GM18951 (cell line): ENCODE measurements around the gene CFAP73.

Experiments used
- POLR2A ChIP-seq: IDR thresholded peaks from 4 replicates; pipeline ENCODE4 v1.6.1; 2011; ENCODE audit warnings: mild to moderate bottlenecking; ENCODE audit not compliant: insufficient read length, insufficient read depth; ENCODE audit errors: extremely low read depth
- in situ Hi-C: fragments of 300-500 bp; cut with MboI; formaldehyde crosslinking; loops from one replicate; pipeline ENCODE4 v1.12.0; 2022; ENCODE audit warnings: low sequenced_read_pairs, mixed read lengths, inconsistent platforms; ENCODE audit not compliant: unreplicated experiment

The CFAP73 gene

DNA sequence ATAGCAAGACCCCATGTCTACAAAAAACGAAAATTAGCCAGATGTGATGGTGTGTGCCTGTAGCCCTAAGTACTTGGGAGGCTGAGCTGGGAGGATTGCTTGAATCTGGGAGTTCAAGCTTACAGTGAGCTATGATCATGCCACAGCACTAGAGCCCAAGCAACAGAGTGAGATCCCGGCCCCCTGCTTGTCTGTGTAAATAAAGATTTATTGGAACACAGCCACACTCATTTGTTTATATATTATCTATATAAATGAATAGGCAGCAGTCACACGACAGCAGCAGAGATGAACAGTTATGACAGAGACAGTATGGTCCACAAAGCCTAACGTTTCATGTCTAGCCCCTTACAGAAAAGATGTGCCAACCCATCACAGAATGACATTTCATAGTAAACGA lies 20.9 kb downstream of the CFAP73 start:
- TF ChIP-seq POLR2A, result no peak
- in situ Hi-C loops, result no loop called here

DNA sequence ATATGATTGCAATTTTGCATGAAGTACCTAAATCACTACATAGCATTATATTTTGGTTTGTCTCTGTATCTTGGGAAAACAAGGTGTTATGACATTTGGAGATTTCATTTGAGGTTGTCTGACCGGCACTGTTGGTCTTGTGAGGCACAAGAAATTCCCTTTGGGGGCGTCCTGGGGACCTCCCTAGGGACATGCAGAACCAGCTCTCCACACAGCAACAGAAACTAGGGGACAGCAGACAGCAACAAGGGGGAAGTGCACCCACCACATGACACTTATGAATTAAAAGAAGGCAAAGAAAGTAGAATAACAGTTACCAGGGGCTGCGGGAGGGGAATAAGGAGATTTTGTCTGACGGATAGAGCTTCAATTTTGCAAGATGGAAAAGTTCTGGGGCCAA lies 21.4 kb downstream of the CFAP73 start:
- in situ Hi-C loops, result no loop called here
- TF ChIP-seq POLR2A, result no peak

DNA sequence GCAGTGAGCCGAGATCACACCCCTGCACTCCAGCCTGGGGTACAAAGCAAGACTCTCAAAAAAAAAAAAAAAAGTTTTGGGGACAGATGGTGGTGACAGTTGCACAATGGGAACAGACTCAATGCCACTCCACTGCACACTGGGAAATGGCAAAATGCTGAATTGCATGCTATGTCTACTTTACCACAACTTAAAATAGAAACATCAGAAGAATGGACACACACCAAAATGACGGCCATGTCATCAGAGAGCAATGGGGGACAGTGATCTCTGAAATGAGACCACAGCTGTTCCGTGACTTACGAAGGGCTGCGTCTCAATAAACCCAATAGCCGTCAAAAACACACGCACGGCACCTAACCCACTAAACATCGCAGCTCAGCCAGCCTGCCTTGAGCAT lies 22.0 kb downstream of the CFAP73 start:
- no peak for TF ChIP-seq POLR2A
- in situ Hi-C loops, result no loop called here

DNA sequence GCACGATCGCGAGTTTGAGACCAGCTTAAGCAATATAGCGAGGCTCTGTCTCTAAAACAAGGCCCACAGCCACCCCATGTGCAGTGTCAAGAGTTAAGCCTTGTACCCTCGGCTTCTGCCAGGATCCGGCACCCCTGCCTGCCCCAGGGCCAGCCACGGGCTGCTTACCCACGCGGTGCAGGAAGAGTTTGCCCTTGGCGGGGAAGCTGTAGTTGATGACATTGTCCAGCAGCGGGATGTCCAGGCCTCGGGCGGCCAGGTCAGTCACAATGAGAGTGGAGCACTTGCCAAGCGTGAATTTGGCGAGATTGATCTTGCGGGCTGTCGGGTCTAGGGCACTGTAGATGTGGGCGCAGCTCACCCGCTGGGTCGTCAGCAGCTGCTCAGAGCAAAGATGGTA lies 22.7 kb downstream of the CFAP73 start:
- no peak for TF ChIP-seq POLR2A
- in situ Hi-C loops, result no loop called here

DNA sequence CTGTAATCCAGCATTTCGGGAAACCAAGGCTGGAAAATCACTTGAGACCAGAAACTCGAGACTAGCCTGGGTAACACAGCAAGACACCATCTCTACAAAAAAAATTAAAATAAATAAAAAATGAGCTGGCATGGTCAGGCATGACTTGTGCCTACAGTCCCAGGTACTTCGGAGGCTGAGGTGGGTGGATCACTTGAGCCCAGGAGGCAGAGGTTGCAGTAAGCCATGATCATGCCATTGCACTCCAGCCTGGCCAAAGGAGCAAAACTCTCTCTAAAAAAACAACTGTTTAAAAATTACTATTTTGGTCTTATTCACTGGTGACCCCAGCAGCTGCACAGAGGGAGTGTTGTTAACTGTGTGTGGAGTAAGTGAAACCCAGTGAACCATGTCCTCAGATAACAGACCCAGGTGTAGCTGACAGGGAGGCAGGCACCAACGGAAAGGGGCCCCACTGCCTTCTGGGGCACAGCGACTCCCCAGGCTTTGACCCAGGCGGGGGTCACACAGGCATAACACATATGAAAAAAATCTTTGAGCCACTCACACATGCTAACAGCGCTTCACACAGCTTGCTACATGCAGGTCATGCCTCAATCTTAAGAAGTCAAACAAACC lies 23.7 kb downstream of the CFAP73 start:
- no peak for TF ChIP-seq POLR2A
- in situ Hi-C loops, result no loop called here

DNA sequence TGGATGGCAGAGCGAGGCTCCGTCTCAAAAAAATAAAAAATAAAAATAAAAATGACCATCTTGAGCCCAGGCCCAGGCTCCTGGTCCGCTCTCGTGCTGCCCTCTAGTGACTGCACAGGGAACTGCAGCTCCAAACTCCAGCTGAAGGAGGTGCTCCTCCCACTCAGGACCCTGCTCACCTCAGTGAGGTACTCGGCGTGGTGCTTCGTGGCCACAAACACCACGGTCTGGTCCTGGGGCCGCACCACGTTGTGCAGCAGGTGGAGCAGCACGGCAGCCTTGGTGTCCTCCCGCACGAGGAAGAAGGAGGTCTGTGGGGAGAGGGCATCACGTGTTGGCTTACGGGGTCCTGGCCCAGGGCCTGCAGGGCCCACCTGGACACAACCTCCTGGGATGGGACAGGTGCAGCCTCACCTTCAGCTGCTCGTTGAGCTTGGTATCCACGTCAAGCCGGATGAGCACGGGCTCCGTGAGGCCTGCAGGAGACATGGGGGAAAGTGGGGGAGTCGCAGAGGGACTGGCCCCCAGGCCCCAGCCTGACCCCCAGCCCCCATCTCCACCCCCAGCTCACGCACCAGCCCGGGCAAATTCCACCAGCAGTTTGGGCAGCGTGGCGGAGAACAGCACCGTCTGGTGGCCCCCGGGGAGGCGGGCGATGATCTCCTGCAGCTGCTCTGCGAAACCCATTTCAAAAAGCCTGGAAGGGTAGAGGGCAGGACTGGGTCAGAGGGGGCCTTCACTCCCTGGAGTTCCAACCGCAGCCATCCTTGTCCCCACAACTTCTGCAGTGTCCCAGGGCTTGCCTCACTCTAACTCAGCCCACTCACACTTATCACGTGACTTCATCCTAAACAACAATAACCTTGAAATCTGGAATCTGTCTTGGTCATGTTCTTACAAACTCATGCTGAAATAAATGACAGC lies 25.2 kb downstream of the CFAP73 start:
- TF ChIP-seq POLR2A, result no peak
- in situ Hi-C loops, result no loop called here

DNA sequence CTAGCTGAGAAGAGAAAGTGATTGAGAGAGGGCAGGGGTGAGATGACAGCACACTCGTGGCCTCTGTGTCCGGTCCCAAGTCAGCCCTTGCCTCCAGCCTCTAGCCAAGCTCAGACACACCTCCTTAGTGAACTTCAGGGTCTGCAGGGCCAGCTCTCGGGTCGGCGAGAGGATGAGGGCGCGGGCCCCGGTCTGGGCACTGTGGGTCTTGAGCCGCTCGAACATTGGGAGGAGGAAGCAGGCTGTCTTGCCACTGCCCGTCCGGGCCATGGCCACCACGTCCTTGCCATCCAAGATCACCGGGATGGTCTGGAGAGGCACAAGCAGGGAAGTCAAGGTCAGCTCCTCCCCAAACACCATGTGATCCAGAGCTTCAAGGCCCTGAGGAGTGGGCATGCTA lies 29.5 kb downstream of the CFAP73 start:
- in situ Hi-C loops, result no loop called here
- no peak for TF ChIP-seq POLR2A

DNA sequence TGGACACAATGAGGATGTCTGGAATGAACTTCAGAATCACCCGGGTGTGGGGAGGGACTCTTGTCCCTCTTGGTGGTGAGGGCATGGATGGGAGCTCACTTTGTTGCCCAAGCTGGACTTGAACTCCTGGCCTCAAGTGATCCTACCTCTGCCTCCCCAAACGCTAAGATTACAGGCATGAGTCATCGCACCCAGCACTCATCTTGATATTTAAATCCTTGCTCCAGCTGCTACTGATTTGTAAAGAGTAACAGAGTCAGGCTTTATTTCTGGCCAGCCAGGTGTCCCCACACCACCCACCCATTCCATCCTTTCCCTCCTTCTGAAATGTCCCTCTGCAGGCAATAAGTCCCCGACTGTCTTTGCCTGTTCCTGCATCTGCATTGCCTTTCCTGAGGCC lies 30.8 kb downstream of the CFAP73 start:
- in situ Hi-C loops, result no loop called here
- TF ChIP-seq POLR2A, result no peak

DNA sequence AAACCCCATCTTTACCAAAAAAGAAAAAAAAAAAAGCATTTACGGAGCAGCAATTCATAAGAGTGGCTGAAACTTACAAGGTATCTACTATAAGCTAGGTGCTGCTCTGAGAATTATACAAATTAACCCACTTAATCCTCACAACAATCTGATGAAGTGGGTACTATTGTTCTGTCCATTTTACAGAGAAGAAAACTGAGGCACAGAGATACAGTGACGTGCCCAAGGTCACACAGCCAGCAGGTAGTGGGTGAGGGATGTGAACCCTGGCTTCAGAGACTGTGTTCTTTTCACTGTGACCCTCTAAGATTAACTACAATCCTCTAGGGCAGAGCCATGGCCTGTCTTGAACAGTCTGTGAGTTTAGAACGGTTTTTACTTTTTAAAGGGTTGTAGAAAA lies 32.5 kb downstream of the CFAP73 start:
- TF ChIP-seq POLR2A, result no peak
- in situ Hi-C loops, result no loop called here

DNA sequence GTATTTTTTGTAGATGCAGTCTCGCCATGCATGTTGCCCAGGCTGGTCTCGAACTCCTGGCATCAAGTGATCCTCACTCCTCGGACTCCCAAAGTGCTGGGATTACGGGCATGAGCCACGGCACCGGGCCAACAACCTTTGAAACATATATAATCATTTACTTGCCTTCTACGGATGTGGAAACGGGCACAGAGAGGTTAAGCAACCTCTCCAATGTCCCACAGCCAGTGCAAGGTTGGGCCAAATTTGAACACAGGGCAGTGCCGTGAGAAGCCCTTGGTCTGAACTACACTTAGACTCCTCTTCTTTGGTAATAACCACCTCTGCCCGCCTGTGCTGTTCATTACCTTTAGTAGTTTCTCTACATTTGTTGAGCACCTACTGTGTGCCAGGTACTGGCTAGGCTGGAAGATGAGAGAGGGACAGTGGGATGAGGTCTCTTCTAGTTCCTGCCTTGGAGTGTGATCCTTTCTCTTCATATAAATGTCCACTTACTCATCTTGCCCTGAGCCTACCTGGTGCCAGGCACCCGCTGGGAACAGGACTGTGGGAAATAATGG lies 33.6 kb downstream of the CFAP73 start:
- in situ Hi-C loops, result no loop called here
- TF ChIP-seq POLR2A, result no peak

DNA sequence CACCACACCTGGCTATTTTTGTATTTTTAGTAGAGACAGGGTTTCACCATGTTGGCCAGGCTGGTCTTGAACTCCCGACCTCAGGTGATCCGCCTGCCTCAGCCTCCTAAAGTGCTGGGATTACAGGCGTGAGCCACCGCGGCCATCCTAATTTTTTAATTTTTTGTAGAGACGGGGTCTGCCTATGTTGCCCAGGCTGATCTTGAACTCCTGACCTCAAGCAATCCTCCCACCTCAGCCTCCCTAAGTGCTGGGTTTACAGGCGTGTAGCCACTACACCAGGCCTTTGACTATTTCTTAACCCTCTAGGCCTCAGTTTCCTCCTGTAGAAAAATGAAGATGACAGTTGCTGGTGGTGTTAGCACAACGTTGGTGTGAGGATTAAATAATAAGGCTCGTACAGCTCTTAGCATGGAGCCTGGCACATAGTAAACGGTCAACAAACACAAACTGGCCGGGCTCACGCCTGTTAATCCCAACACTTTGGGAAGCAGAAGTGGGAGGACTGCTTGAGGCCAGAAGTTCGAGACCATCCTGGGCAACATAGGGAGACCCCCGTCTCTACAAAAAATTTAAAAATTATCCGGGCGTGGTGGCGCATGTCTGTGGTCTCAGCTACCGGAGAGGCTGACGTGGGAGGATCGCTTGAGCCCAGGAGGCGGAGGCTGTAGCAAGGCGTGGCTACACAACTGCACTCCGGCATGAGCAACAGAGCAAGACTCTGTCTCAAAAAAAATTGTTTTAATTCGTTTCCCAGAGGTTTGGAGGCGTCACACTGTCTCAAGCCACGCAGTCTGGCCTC lies 34.8 kb downstream of the CFAP73 start:
- in situ Hi-C loops, result no loop called here
- TF ChIP-seq POLR2A, result no peak

DNA sequence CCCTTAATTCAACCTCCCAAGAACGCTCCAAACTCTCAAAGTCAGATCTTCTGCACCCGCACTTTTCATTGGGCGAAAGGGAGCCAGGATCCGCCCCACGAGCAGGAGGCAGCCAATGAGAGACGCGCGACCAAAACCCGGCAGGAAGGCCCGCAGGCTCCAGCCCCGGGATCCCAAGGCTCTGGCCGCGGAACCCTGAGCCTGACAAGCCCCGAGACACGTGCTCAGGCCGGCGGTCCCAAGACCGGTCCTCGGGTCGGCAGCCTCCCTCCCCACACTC lies 35.3 kb downstream of the CFAP73 start:
- TF ChIP-seq POLR2A, result peak; percentile 29

DNA sequence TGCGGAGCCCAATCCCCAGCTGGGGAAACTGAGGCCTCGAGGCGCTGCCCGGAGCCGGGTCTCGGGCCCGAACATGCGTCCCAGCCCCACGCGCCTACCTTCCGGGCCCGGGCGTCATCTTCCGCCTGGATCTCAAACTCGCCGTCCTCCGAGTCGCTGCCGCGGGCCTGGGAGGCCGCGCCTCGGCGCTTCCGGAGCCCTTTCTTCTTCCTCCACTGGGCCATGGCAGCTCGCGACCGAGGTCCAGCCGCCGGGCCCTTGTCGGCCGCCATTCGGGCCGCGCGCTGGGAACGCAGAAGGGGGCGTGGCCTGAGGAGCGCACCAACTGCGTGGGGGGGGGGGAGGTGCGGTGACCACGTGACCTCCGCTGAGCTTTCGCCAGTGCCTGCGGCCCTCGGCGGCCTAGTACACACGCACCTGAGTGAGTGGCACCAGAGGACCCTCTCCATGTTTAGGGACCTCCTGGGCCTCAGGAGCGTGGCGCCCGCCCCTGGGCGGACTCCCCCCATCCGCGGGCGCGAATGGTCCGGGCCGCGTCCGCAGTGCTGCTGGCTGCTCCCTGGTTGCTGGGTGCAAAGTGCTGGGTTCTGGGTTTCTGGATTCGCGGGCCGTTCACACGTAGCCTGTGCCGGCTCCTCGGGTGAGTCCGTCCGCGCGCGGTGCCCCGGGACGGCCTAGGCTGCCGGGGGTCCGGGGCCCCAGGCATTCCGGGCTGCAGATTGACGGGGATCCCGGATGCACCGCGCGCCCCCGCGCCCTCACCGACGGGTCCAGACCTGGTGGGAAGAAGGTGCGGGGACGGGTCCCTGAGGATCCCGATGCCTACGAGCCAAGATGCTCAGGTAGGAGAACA lies 35.9 kb downstream of the CFAP73 start, which contains the start of the genes DDX54 and RITA1:
Gene DDX54, minus strand, starts transcription at position 299 of the 853 bp plus-strand sequence. Its CDS starts 27 bp downstream, at position 272.
Gene RITA1, plus strand, starts transcription at position 542 of the 853 bp plus-strand sequence. CDS start 1,026 bp downstream, outside the sequence.
- TF ChIP-seq POLR2A, result peak; percentile 83
- in situ Hi-C loops, result no loop called here

More for the DNA sequence above, 35.3 kb downstream of the CFAP73 start:
- in situ Hi-C loops, result no loop called here

DNA sequence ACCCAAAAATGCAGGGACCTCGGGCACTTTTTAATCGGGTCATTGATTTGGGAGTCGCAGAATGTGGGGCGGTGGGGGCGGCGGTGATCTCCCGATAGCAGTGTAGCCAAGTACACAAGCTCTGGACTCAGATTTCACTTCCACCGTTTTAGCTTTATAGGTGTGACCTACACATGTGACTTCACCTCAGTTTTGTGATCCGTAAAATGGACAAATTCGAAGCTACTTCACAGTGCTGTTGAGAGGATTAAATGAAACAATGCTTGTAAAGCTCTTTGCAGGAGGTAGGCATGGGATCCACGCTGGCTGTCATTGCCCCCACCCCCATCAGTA lies 36.5 kb downstream of the CFAP73 start:
- TF ChIP-seq POLR2A, result no peak

More for the DNA sequence above, 36.5 kb downstream of the CFAP73 start:
- in situ Hi-C loops, result no loop called here
